ENCODE results near the gene OR2A42.
"Not testable (repeated sequence)": the region's sequence is repeated elsewhere in the genome, so short reads cannot be mapped to it uniquely, and the experiment has no call there.

- TF ChIP-seq, protein P1, sequence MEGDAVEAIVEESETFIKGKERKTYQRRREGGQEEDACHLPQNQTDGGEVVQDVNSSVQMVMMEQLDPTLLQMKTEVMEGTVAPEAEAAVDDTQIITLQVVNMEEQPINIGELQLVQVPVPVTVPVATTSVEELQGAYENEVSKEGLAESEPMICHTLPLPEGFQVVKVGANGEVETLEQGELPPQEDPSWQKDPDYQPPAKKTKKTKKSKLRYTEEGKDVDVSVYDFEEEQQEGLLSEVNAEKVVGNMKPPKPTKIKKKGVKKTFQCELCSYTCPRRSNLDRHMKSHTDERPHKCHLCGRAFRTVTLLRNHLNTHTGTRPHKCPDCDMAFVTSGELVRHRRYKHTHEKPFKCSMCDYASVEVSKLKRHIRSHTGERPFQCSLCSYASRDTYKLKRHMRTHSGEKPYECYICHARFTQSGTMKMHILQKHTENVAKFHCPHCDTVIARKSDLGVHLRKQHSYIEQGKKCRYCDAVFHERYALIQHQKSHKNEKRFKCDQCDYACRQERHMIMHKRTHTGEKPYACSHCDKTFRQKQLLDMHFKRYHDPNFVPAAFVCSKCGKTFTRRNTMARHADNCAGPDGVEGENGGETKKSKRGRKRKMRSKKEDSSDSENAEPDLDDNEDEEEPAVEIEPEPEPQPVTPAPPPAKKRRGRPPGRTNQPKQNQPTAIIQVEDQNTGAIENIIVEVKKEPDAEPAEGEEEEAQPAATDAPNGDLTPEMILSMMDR (conservative IDR thresholded peaks at IDR 0.05; ENCODE audit: low read depth, low read length) = not testable (repeated sequence)
- TF ChIP-seq EZH2 (IDR thresholded peaks at IDR 0.05; ENCODE audit: borderline replicate concordance, low read depth, low read length, poor library complexity, severe bottlenecking) = not testable (repeated sequence)
Observed at GRCh38 chr7:144233039-144233438, 6.4 kb downstream of the OR2A42 start.

Data from A673 (cell line).